HG02938 (cell line): ENCODE measurements around the gene SLC6A8.
"Not testable (repeated sequence)": the region's sequence is repeated elsewhere in the genome, so short reads cannot be mapped to it uniquely, and the experiment has no call there.

Experiments
- ATAC-seq: cut with Tn5 transposase; IDR thresholded peaks from one replicate; pipeline ENCODE4 v1.9.1; 2021; ENCODE audit warnings: mild to moderate bottlenecking, moderate library complexity; ENCODE audit not compliant: unreplicated experiment

Gene SLC6A8

GRCh38 chrX:153745067-153745433 is 57.3 kb downstream of the SLC6A8 start:
- not testable (repeated sequence) for ATAC-seq
